GM13977 (cell line): ENCODE measurements around the gene CDK4.

Experiments
- DNase-seq: peaks from one replicate; pipeline ENCODE4 v3.0.0; 2012; ENCODE audit warnings: low spot score
- CTCF ChIP-seq: IDR thresholded peaks from 2 replicates; pipeline ENCODE4 v1.5.1; 2012; ENCODE audit warnings: mild to moderate bottlenecking, control low read depth; ENCODE audit not compliant: insufficient read depth; ENCODE audit errors: extremely low read depth, missing control alignments
- in situ Hi-C: fragments of 300-500 bp; cut with MboI; formaldehyde crosslinking; loops from one replicate; pipeline ENCODE4 v1.12.0; 2022; ENCODE audit warnings: low sequenced_read_pairs, low pct_unique_long_range_greater_than_20kb, mixed read lengths, inconsistent platforms; ENCODE audit not compliant: unreplicated experiment

Gene CDK4

GRCh38 chr12:57736741-57737466 lies 15.2 kb downstream of the CDK4 start:
- DNase-seq: no peak
- TF ChIP-seq CTCF: no peak
- in situ Hi-C loops: no loop called here

- in situ Hi-C loops: no loop called here
- TF ChIP-seq CTCF: no peak
Observed at GRCh38 chr12:57735952-57736740, 16.0 kb downstream of the CDK4 start.

DNA sequence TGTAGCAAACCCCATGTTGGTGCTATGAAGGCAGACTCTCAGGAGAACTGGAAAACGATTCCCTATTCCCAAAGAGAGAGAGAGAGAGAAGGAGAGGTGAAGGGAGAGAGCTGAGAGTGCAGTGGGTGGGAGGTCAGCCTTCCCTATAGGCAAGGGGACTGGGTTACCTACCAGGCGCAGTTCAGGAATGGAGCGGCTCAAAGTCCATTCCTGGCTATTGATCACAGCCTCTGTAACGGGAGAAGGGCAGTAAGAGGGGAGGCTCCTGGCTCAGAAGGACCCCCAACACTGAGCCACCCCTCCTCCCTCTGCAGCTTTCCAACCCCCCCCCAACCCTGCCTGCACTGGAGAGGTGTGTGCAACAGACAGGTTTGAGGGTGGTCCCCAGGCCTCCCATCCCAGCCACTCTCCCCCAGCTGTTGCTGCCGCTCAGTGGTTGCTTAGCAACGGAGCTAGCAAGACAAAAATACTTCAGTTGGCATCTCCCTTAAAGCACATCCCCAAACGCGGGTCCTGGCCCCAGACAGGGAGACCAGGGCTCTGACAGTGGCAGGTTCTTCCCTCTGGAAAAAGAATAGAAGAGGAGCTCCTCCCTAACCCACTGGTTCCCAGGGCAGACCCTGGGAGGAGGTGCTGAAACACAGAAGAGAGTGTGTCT lies 16.8 kb downstream of the CDK4 start:
- no peak for DNase-seq
- in situ Hi-C loops: no loop called here

More at GRCh38 chr12:57735952-57736740, 16.0 kb downstream of the CDK4 start:
- no peak for DNase-seq

GRCh38 chr12:57734591-57734990 lies 17.5 kb downstream of the CDK4 start:
- no peak for DNase-seq
- TF ChIP-seq CTCF: no peak
- in situ Hi-C loops: no loop called here

More for the DNA sequence above, 16.8 kb downstream of the CDK4 start:
- no peak for TF ChIP-seq CTCF

DNA sequence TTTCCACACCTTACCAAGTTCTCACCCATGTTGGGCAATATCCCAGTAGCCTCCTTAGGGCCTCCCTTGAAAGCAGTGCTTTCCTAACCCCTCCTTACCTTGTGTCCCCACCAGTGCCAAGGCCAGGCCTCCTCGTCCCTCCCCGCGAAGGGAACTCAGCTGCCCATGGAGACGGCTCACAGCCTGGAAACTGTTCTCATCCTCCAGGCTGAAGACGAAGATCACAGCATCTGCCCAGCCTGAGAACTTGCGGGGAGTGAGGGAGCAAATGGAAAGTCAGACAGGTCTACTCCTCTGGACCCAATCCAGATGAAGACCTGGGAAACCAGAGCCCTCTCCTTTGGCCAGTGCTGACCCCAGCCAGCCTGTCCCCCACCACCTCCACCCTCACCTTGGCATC lies 18.2 kb downstream of the CDK4 start:
- in situ Hi-C loops: no loop called here
- no peak for TF ChIP-seq CTCF
- no peak for DNase-seq

DNA sequence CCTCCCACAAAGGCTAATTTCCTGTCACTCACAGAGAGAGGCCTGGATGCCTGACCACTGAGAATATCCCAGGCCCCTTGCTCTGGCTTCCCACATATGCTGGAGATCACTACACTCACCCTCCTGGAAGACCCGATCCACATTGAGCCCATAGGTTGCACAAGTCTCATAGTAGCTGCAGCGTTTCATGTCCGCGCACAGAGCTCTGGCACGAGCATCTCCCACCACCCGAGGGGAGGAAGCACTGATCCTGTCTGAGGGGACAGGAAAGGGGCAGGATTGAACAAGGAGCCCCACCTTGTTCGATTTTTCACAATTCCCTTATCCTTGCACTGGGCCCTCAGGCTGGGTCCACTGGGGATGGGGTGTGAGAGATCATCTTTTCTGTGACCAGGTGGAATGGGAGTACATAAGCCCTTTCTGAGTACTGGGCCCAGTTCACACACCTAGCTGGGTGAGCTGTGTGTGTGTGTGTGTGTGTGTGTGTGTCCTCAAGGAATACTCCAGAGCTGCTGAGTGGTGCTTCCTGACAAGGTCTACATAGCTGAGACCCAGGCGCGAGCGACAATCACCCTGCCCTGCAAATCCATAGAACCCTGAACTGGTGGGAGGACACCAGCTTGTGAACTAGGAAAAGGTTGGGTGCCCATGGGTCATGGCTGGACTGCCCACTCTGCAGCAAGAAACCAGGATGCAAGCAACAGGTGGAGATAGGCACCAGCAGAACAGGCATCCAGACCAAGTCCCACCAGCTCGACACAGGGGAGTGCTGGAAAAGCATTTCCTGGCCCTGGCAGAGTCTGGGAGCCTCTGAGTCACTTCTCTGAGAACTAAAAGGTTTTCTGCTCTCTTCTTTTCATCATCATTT lies 19.1 kb downstream of the CDK4 start:
- DNase-seq: no peak

More for the DNA sequence above, 19.1 kb downstream of the CDK4 start:
- in situ Hi-C loops: no loop called here
- no peak for TF ChIP-seq CTCF
